HG03139 (cell line): ENCODE measurements around the gene RNF214.

ENCODE experiments used
- ATAC-seq: cut with Tn5 transposase; IDR thresholded peaks from one replicate; pipeline ENCODE4 v1.9.1; 2021; ENCODE audit not compliant: unreplicated experiment

The RNF214 gene

GRCh38 chr11:117212697-117213355, 19.6 kb upstream of the RNF214 start:
- no peak for ATAC-seq

GRCh38 chr11:117214404-117215110, 17.9 kb upstream of the RNF214 start:
- no peak for ATAC-seq

GRCh38 chr11:117217141-117218084, 15.1 kb upstream of the RNF214 start:
- ATAC-seq = no peak

GRCh38 chr11:117218133-117218915, 14.1 kb upstream of the RNF214 start:
- no peak for ATAC-seq

GRCh38 chr11:117219001-117219400, 13.5 kb upstream of the RNF214 start:
- ATAC-seq = no peak

GRCh38 chr11:117219455-117219854, 13.0 kb upstream of the RNF214 start:
- ATAC-seq = no peak

GRCh38 chr11:117219995-117220394, 12.5 kb upstream of the RNF214 start:
- no peak for ATAC-seq

GRCh38 chr11:117220568-117220967, 11.9 kb upstream of the RNF214 start:
- ATAC-seq = no peak

- no peak for ATAC-seq
Measured at GRCh38 chr11:117220999-117221774, 11.3 kb upstream of the RNF214 start.

GRCh38 chr11:117221775-117222517, 10.5 kb upstream of the RNF214 start:
- no peak for ATAC-seq

GRCh38 chr11:117222991-117223740, 9.3 kb upstream of the RNF214 start:
- ATAC-seq = no peak

GRCh38 chr11:117223741-117224689, 8.5 kb upstream of the RNF214 start:
- no peak for ATAC-seq

- ATAC-seq = no peak
Measured at GRCh38 chr11:117225553-117226170, 6.8 kb upstream of the RNF214 start.

GRCh38 chr11:117226388-117227385, 5.8 kb upstream of the RNF214 start:
- no peak for ATAC-seq

- ATAC-seq = no peak
Measured at GRCh38 chr11:117228091-117228490, 4.4 kb upstream of the RNF214 start.

- no peak for ATAC-seq
Measured at GRCh38 chr11:117229411-117229810, 3.1 kb upstream of the RNF214 start.
